Measurements from ENCODE around the gene CABP2. TPM values are rescaled to one million over a fixed set of nuclear protein-coding genes. Genes with fewer than 3 reads are reported as not detected.
"Not testable (repeated sequence)": the region's sequence is repeated elsewhere in the genome, so short reads cannot be mapped to it uniquely, and the experiment has no call there.

The CABP2 gene
- not detected for total RNA-seq
- long read RNA-seq = 0 reads

- Histone ChIP-seq H3K36me3 (no peaks in the 10 kb centered on the region), H3K27ac (no peak within 1 kb of the TSS), H3K4me3 (no peak within 1 kb of the TSS), H3K4me1 (no peaks in the 10 kb centered on the region), H3K27me3 (ENCODE audit: low read depth) (no peaks in the 10 kb centered on the region), H3K9me3 (no peaks in the 10 kb centered on the region)
- no peak for ATAC-seq
- no peak for DNase-seq
- intact Hi-C loops (cut with DNase I) = no loop called here
- TF ChIP-seq CTCF (IDR thresholded peaks at IDR 0.05) = no peak
These were observed at the start of gene CABP2 for GRCh38 chr11:67522844-67523555. TSS of gene CABP2 (minus strand) at chr11:67523446. CDS start at chr11:67523326, 120 bp downstream.

- intact Hi-C loops (cut with DNase I) = no loop called here
- Histone ChIP-seq H3K27me3 (ENCODE audit: low read depth) (peaks cover 8% of the 10 kb centered on the region), H3K4me1 (no peaks in the 10 kb centered on the region), H3K36me3 (no peaks in the 10 kb centered on the region), H3K4me3 (no peak overlapping the region), H3K27ac (no peak overlapping the region), H3K9me3 (no peaks in the 10 kb centered on the region)
- DNase-seq = peak; percentile 79
- ATAC-seq = peak; percentile 55 to 68
- peak; percentile 83 for TF ChIP-seq CTCF (IDR thresholded peaks at IDR 0.05)
These were observed 49.6 kb upstream of the CABP2 start for GRCh38 chr11:67572747-67573419.

- H3K4me1 ChIP-seq = no peaks in the 10 kb centered on the region
- H3K9me3 ChIP-seq = no peaks in the 10 kb centered on the region
- DNase-seq (no peak), ATAC-seq (no peak)
- no peak overlapping the region for H3K4me3 ChIP-seq
- H3K36me3 ChIP-seq = no peaks in the 10 kb centered on the region
- peaks cover 8% of the 10 kb centered on the region for H3K27me3 ChIP-seq (ENCODE audit: low read depth)
- no peak for TF ChIP-seq CTCF (IDR thresholded peaks at IDR 0.05)
- no peak overlapping the region for H3K27ac ChIP-seq
- intact Hi-C loops (cut with DNase I) = no loop called here
These were observed 49.1 kb upstream of the CABP2 start for GRCh38 chr11:67572305-67572704.

- no peaks in the 10 kb centered on the region for H3K36me3 ChIP-seq
- TF ChIP-seq CTCF (IDR thresholded peaks at IDR 0.05) = no peak
- no peak overlapping the region for H3K4me3 ChIP-seq
- no peaks in the 10 kb centered on the region for H3K4me1 ChIP-seq
- H3K9me3 ChIP-seq = no peaks in the 10 kb centered on the region
- no peak overlapping the region for H3K27ac ChIP-seq
- no peak for ATAC-seq
- peaks cover 5% of the 10 kb centered on the region for H3K27me3 ChIP-seq (ENCODE audit: low read depth)
- no peak for DNase-seq
- intact Hi-C loops (cut with DNase I) = no loop called here
These were observed 48.2 kb upstream of the CABP2 start for GRCh38 chr11:67571443-67571842.

GRCh38 chr11:67564230-67564629 lies 41.0 kb upstream of the CABP2 start:
- Histone ChIP-seq H3K27ac (no peak overlapping the region), H3K36me3 (no peaks in the 10 kb centered on the region), H3K4me3 (no peak overlapping the region), H3K9me3 (no peaks in the 10 kb centered on the region), H3K27me3 (ENCODE audit: low read depth) (no peaks in the 10 kb centered on the region), H3K4me1 (peaks cover 4% of the 10 kb centered on the region)
- ATAC-seq (no peak), DNase-seq (no peak)
- intact Hi-C loops (cut with DNase I) = no loop called here
- TF ChIP-seq CTCF (IDR thresholded peaks at IDR 0.05) = no peak

- intact Hi-C loops (cut with DNase I); H3K36me3 ChIP-seq; H3K4me3 ChIP-seq; H3K27ac ChIP-seq; H3K9me3 ChIP-seq; H3K27me3 ChIP-seq (ENCODE audit: low read depth); H3K4me1 ChIP-seq; DNase-seq: not testable (repeated sequence)
- peak in 1 of 2 donors; percentile 62 for ATAC-seq
These were observed 40.5 kb upstream of the CABP2 start for GRCh38 chr11:67563705-67564114.

Data from lower lobe of right lung (tissue), 2 donors.